Measurements from ENCODE around the gene MBOAT1.
"Not testable (repeated sequence)": the region's sequence is repeated elsewhere in the genome, so short reads cannot be mapped to it uniquely, and the experiment has no call there.

MBOAT1 gene

DNA sequence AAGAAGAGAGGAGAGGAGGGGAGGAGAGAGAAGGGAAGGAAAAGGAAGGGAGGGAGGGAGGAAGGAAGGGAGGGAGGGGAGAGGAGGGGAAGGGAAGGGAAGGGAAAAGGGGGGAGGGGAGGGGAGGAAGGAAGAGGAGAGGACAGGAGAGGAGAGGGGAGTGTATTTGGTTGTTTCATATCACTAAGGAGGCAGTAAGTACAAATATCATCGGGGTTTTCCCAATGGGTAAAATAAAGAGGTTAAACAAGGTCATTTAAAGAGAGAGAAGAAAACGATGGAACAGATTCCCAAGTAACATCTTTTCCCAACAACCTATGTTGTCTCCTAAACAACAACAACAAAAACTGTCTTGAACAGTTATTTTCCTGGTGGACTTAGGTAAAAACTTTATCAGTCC lies 43.6 kb downstream of the MBOAT1 start:
- no peak for DNase-seq

- DNase-seq, result no peak
These were observed 44.7 kb downstream of the MBOAT1 start for GRCh38 chr6:20167601-20168000.

DNA sequence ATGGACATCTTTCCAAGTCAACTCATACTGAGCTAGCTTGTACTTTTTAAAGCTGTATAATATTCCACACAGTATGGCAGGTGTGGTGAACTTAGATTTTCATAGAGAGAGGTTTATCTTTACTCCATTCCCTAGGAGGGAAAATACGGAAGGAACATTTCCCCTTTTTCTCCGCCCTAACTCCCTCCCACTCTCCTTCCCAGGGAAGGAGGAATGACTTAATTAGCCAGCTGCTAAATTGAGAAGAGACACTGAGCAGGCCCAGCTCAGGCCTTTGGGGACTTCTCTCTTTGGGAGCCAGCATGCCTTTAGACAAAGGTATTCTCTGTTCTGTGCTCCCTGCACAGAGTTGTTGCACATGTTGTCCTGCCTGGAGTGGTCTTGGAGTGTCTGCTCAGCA lies 46.1 kb downstream of the MBOAT1 start:
- DNase-seq, result no peak

GRCh38 chr6:20162515-20162914 lies 49.8 kb downstream of the MBOAT1 start:
- DNase-seq, result no peak

DNA sequence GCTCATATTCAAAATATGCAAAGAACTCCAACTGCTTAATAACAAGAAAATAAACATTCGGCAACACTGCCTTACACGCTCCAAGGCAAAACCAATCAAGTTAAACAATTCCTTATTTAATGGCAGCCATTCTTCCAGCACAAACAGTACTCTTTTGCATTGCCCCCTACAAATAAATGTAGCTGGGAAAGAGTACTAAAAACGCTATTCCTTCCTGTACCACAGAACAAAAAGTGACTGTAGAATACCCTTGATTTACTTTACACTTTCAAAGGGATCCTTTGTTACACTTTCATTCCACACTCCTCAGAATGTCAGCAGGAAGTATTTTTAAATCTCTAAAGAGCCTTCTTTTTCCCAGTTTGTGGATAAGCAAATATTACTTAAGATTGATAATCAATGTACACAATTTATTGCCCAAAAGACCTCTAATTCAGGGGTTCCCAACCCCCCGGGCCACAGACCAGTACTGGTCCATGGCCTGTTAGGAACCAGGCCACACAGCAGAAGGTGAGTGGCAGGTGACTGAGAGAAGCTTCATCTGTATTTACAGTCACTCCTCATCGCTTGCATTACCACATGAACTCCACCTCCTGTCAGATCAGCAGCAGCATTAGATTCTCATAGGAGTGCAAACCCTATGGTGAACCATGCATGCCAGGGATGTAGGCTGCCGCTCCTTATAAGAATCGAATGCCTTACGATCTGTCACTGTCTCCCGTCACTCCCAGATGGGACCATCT lies 51.6 kb downstream of the MBOAT1 start:
- no peak for DNase-seq

DNA sequence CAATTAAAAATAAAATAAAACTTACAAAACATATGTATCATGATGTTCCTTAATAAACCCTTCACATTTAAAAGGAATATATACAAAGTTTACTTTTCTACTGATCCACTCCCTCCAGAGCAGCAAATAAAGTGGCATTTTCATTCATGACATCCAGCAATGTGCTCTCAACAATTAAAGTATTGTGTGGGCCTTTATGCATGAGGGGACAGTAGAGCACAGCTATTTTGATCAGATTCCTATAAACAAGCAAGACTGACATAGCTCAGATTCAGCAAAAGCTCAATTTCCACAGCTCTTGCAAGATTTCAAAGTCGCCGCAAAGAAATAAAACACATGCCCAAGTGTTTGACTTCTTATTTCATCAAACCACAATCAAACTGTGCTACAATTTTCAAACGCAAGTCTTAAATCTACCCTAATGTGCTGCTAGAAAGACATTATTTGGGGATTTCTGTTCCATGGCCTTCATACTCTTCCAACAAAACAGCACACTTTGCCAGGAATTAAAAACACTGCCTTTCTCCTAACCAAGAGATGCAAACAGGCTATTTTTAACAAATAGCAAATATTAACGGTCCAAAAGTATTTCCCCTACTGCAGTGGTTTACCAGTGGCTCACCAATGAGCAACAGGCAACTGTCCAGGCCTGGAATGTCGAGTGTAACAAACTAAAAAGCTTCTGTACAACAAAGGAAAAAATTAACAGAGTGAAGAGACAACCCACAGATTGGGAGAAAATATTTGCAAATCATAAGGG lies 52.3 kb downstream of the MBOAT1 start:
- DNase-seq, result no peak

- DNase-seq, result no peak
These were observed 53.2 kb downstream of the MBOAT1 start for GRCh38 chr6:20159098-20159497.

- no peak for DNase-seq
These were observed 53.6 kb downstream of the MBOAT1 start for GRCh38 chr6:20158676-20159075.

- DNase-seq, result no peak
These were observed 55.4 kb downstream of the MBOAT1 start for GRCh38 chr6:20156824-20157223.

DNA sequence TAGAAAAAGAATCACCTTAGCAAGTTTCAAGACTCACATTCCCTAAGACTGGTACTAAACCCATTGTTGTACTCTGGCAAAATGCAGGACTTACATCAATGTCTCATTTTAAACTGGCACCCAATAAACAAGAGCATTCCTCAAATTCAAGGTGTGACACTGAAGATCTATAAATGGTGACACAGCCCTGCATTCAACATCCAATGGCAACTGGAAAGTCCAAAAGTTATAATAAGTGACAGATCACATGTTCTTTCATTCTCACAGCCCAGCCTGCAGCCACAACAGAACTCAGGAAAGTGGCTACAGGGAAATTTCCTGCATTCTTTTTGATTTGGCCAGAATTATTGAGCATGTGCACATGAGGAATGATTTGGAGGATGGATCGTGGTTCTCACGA lies 57.5 kb downstream of the MBOAT1 start:
- no peak for DNase-seq

DNA sequence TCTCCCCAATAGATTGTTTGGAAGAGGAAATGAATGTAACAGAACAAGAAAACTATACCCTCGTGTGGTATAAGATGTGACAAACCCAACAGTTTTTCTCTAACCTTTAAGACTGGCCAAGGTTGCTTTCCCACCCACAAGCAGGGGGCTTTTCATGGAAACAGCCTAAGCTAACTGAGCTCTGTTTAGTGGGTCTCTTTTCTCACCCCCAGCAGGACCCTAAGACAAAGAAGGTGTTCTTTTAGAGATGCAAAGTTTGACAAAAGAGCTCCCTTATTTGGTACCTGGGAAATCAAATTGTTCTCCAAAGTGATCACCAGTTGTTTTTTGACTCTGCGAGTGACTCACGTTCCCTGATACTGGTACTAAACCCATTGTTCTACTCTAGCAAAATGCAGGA lies 59.1 kb downstream of the MBOAT1 start:
- DNase-seq, result no peak

GRCh38 chr6:20148433-20148832 lies 63.8 kb downstream of the MBOAT1 start:
- no peak for DNase-seq

DNA sequence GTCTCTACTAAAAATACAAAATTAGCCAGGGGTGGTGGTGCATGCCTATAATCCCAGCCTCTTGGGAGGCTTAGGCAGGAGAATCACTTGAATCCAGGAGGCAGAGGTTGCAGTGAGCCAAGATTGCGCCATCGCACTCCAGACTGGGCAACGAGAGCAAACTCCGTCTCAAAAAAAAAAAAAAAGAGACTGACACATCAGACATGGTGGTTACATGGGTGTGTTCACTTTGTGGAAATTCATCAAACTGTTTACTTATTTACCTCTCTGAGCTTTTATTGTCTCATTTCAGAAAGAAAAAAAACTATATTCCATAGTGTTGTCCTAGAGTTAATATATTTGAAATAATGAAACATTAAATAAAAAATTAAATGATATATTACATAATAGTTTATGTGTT lies 64.8 kb downstream of the MBOAT1 start:
- DNase-seq, result no peak

DNA sequence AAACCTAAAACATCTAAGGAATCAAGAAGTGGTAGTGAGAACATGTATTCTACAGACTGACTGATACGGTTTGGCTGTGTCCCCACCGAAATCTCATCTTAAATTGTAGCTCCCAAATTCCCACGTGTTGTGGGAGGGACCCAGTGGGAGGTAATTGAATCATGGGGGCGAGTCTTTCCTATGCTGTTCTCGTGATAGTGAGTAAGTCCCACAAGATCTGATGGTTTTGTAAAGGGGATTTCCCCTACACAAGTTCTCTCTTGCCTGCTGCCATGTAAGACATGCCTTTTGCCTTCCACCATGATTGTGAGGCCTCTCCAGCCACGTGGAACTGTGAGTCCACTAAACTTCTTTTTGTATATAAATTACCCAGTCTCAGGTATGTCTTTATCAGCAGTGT lies 65.4 kb downstream of the MBOAT1 start:
- DNase-seq, result not testable (repeated sequence)

DNA sequence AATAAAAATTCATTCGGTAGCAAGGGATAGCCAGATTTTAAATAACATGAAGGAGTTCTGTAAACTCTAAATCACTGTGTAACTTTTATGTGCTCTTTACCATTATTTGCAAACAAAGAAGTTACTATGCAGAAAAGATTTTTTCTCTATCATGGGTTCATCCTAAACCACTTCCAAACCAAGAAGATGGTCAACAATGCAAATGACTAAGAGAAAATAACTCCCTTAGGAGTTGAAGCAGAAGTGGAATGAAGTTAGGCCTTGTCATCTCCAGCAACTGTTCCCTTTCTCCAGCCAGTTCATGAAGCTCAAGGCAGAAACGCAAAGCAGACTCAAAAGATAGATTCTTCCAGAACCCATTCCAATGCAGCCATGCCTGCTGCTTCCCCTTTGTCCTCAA lies 66.0 kb downstream of the MBOAT1 start:
- DNase-seq, result no peak

- DNase-seq, result no peak
These were observed 69.4 kb downstream of the MBOAT1 start for GRCh38 chr6:20142866-20143265.

- DNase-seq, result no peak
These were observed 70.3 kb downstream of the MBOAT1 start for GRCh38 chr6:20141931-20142330.

- not testable (repeated sequence) for DNase-seq
These were observed 72.9 kb downstream of the MBOAT1 start for GRCh38 chr6:20139127-20139963.

DNA sequence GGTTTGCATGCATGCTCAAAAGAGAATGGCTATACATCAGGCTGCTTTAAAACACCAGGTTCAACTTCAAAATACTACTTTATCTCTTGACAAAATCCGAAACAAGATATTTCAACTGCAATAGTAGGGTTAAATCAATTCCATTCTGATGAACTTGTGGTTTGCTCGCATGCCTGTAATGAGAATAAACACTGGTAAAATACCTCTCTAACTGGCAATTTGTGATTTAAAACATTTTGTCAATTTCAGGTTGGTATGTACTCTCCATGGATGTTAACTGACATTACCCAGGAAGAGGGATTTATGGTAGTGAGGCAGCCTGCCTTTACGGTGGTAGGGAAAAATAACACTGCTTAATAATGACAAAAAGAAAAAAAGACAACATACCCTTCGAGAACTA lies 74.4 kb downstream of the MBOAT1 start:
- no peak for DNase-seq

DNA sequence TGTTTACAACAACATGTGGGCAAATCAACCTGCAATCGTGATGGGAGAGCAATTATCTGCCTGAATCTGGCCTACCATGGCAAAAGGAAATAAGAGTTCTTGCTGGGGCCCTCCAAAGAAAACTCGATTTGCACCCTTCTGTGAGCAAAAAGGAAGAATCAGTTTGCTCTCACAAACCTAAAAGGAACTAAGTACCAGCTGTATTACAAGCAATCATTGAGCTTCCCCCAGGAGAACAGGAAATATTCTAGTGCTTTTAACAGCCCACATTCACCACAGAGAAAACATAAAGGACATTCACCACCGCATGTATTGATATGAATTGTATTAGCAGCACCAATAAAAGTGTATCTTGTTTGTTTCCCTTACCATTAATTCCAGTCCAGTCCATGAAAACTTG lies 75.0 kb downstream of the MBOAT1 start:
- no peak for DNase-seq

DNA sequence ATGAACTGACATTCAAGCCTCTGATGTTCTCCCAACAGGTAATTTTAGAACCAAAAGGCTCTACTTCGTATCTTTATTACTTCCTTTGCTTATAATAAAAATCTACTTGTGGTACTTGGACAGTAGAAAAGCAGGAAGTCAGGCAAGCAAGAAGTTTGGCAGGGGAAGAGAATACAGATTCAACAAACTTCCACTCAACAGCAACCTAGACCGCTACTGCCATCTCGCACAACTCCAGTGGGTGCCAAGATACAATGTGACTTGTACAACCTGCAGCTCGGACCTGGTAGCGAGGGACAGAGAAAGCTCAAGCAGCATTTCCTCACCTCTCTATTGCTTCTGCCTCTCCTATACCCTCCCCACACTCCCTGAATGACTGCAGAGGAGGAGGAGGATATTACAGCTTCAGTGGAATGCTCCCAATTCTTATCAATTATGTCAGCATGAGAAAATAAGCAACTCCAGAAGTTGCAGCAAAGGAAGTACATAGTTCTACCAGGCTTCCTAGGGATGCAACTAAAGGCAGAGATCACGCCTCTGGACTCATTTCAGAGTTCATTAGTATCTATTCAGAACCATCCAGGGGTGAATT lies 76.5 kb downstream of the MBOAT1 start:
- no peak for DNase-seq

- no peak for DNase-seq
These were observed 77.7 kb downstream of the MBOAT1 start for GRCh38 chr6:20134613-20135012.
